OCI-LY1 (cell line): Measurements from ENCODE around the gene XYLB.

ENCODE experiments used
- EZH2 ChIP-seq: fragments of 200-600 bp; sonication (generic), shearing (Covaris generic); IDR thresholded peaks from 2 replicates; pipeline ENCODE4 v1.8.0; 2017; ENCODE audit warnings: borderline replicate concordance, mixed run types, mild to moderate bottlenecking, antibody characterized with exemption, low read length, moderate library complexity, mixed read lengths
- TF ChIP-seq, protein P1 (sequence below): fragments of 200-600 bp; sonication (generic), shearing (Covaris generic); IDR thresholded peaks from 2 replicates; pipeline ENCODE4 v1.5.1; 2017; ENCODE audit warnings: mild to moderate bottlenecking, antibody characterized with exemption, low read length, moderate library complexity, mixed read lengths

DNA sequence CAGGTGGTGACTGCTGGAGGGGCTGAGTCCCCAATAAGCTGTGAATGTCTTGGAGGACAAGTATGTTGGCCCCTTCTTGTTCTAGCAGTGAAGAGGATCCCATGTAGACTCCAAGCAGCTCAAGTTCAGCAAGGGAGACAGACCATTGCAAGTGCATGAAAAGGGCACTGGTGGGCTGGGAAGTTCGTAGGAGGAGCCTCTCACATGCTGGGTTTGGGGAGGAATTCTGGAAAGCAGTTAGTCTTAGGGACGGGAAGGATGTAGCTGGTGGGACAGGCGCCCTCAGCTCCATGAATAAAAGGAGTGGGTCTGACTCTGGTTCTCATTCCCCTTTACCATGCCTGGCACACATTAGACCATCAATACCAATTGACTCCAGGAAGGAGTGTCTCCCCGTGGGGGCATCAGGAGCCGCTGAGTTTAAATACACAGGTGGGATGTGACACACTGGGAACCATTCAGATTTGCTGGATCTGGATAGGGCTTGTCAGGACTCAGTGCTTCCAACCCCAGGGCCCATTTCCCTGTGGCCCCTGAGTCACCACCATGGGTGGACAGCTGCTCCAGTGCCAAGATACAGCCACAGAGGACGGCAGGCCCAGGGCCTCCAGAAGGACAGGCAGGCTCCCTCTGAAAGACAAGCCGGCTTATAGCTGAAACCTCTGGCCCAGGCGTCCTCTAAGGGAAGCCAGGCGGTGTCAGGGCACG lies 552 bp upstream of the XYLB start:
- TF ChIP-seq, protein P1, sequence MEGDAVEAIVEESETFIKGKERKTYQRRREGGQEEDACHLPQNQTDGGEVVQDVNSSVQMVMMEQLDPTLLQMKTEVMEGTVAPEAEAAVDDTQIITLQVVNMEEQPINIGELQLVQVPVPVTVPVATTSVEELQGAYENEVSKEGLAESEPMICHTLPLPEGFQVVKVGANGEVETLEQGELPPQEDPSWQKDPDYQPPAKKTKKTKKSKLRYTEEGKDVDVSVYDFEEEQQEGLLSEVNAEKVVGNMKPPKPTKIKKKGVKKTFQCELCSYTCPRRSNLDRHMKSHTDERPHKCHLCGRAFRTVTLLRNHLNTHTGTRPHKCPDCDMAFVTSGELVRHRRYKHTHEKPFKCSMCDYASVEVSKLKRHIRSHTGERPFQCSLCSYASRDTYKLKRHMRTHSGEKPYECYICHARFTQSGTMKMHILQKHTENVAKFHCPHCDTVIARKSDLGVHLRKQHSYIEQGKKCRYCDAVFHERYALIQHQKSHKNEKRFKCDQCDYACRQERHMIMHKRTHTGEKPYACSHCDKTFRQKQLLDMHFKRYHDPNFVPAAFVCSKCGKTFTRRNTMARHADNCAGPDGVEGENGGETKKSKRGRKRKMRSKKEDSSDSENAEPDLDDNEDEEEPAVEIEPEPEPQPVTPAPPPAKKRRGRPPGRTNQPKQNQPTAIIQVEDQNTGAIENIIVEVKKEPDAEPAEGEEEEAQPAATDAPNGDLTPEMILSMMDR: no peak
- TF ChIP-seq EZH2: no peak
